SK-N-SH (cell line): ENCODE measurements around the gene ATXN2.

ENCODE experiments used
- CTCF ChIP-seq: fragments of 200-600 bp; sonication (generic); IDR thresholded peaks from 2 replicates; pipeline ENCODE4 v1.6.1; 2017; ENCODE audit warnings: antibody characterized with exemption, mild to moderate bottlenecking, moderate library complexity
- EP300 ChIP-seq, 2 experiments: IDR thresholded peaks; 2 replicates each; pipeline versions ENCODE4 v1.4.0 to v1.6.1; 2012; ENCODE audit warnings: borderline replicate concordance in 1 of 2, low read depth in 1 of 2, low read length in 1 of 2
- JUND ChIP-seq: IDR thresholded peaks from 2 replicates; pipeline ENCODE4 v1.4.0; 2012
- YY1 ChIP-seq: IDR thresholded peaks from 2 replicates; pipeline ENCODE4 v1.4.0; 2012; ENCODE audit warnings: low read depth, mild to moderate bottlenecking
- ZBTB33 ChIP-seq: IDR thresholded peaks from 2 replicates; pipeline ENCODE4 v1.4.0; 2012; ENCODE audit warnings: low read depth, borderline replicate concordance

- TF ChIP-seq EP300 (IDR thresholded peaks at IDR 0.05; ENCODE audit: borderline replicate concordance in 1 of 2, low read depth in 1 of 2, low read length in 1 of 2) (peak in 1 of 2 experiments; percentile 6; a peak in 1 of 4 replicates), YY1 (no peak), CTCF (no peak), ZBTB33 (no peak), JUND (no peak)
Observed at GRCh38 chr12:111454311-111454710, 144.8 kb downstream of the ATXN2 start.
